Endothelial cell of umbilical vein (primary cell): ENCODE results near the gene TMEM208. TPM values are rescaled to one million over a fixed set of nuclear protein-coding genes. Genes with fewer than 3 reads are reported as not detected.
A peak's percentile ranks its signal among the peaks of the same experiment; 100 is the strongest.

Experiments used
- BruUV-seq: library from RNA; stranded (reverse); fragments of 400-500 nt; replicated peaks from 2 replicates; lab custom pipeline; 2021; lab: Mats Ljungman, UMichigan
- CTCF ChIA-PET: fragments of 300-600, 350-600 bp; sonication (Branson Sonifier 250); formaldehyde crosslinking; loops from one replicate; lab custom pipeline; 2021; ENCODE audit warnings: antibody characterized with exemption, inconsistent platforms; lab: Charles Lee
- POLR2A ChIA-PET: fragments of 300-600, 350-600 bp; sonication (Branson Sonifier 250); formaldehyde crosslinking; loops from one replicate; lab custom pipeline; 2021; ENCODE audit warnings: antibody characterized with exemption, inconsistent platforms; lab: Charles Lee
- DNase-seq: peaks from one replicate; pipeline ENCODE4 v3.0.0-alpha.2; 2011; ENCODE audit warnings: low read depth, low spot score
- FAIRE-seq: peaks from 2 replicates; lab custom pipeline; 2011; peaks lifted over from hg19 to GRCh38; lab: Jason Lieb, UNC
- H2AFZ ChIP-seq: 2 replicates; pipeline ENCODE4 v1.6.0; 2012; ENCODE audit warnings: low read depth, low read length, control low read depth, inconsistent platforms
- H3K27ac ChIP-seq: 2 replicates; pipeline ENCODE4 v1.5.1; 2011; ENCODE audit warnings: low read depth, mild to moderate bottlenecking, control low read depth, low read length, moderate library complexity; ENCODE audit not compliant: insufficient read depth
- H3K27me3 ChIP-seq, 2 experiments: 2 replicates each; pipeline versions ENCODE4 v1.6.0 to v1.6.1; 2011; ENCODE audit warnings: low read length in 2 of 2, mixed read lengths in 1 of 2; ENCODE audit not compliant: control insufficient read depth in 2 of 2, insufficient read depth in 2 of 2
- H3K36me3 ChIP-seq, 2 experiments: 2 replicates in 1 of 2; 3 replicates in 1 of 2; pipeline ENCODE4 v1.5.1; 2011; ENCODE audit warnings: low read length in 2 of 2, mild to moderate bottlenecking in 1 of 2, moderate library complexity in 1 of 2; ENCODE audit not compliant: control insufficient read depth in 2 of 2, insufficient read depth in 2 of 2; ENCODE audit errors: extremely low read depth in 1 of 2
- H3K4me1 ChIP-seq: 3 replicates; pipeline ENCODE4 v1.5.1; 2011; ENCODE audit warnings: mild to moderate bottlenecking, low read length; ENCODE audit not compliant: control insufficient read depth, insufficient read depth; ENCODE audit errors: extremely low read depth
- H3K4me2 ChIP-seq: 2 replicates; pipeline ENCODE4 v1.6.1; 2011; ENCODE audit warnings: low read length, control low read depth, mixed read lengths; ENCODE audit not compliant: insufficient read depth
- H3K4me3 ChIP-seq, 3 experiments: fragments of 200-600 bp in 1 of 3; sonication (generic), shearing (Covaris generic) in 1 of 3; replicated peaks in 1 of 3; 2 replicates each; pipeline ENCODE4 v1.5.1; 2011 to 2016; ENCODE audit warnings: control low read depth in 3 of 3, low read length in 3 of 3, mild to moderate bottlenecking in 2 of 3, inconsistent platforms in 1 of 3, low read depth in 1 of 3, moderate library complexity in 1 of 3; ENCODE audit not compliant: insufficient read depth in 1 of 3
- H3K79me2 ChIP-seq: 2 replicates; pipeline ENCODE4 v1.6.0; 2012; ENCODE audit warnings: low read length, inconsistent platforms; ENCODE audit not compliant: control insufficient read depth, insufficient read depth
- H3K9ac ChIP-seq: replicated peaks from 2 replicates; pipeline ENCODE3; 2011; ENCODE audit warnings: low read length, control low read depth; ENCODE audit not compliant: insufficient read depth; ENCODE audit errors: extremely low read depth
- H3K9me1 ChIP-seq: replicated peaks from 3 replicates; pipeline ENCODE4 v1.6.0; 2011; ENCODE audit warnings: mild to moderate bottlenecking, low read length; ENCODE audit not compliant: control insufficient read depth, insufficient read depth; ENCODE audit errors: extremely low read depth
- H3K9me3 ChIP-seq: replicated peaks from 2 replicates; pipeline ENCODE4 v1.5.1; 2012; ENCODE audit warnings: low read length, inconsistent platforms; ENCODE audit not compliant: control insufficient read depth, insufficient read depth
- H4K20me1 ChIP-seq: replicated peaks from 2 replicates; pipeline ENCODE3; 2011; ENCODE audit warnings: mild to moderate bottlenecking, low read length; ENCODE audit not compliant: control insufficient read depth, insufficient read depth; ENCODE audit errors: extremely low read depth
- EZH2 ChIP-seq: IDR thresholded peaks from 2 replicates; pipeline ENCODE4 v1.6.1; 2012; ENCODE audit warnings: borderline replicate concordance, low read depth, mild to moderate bottlenecking, moderate library complexity, low read length, inconsistent platforms; ENCODE audit not compliant: severe bottlenecking
- GATA2 ChIP-seq: IDR thresholded peaks from 2 replicates; pipeline ENCODE4 v1.7.0; 2011; ENCODE audit warnings: low read depth, mild to moderate bottlenecking, moderate library complexity, mixed read lengths, low read length; ENCODE audit not compliant: insufficient read length, insufficient read depth
- JUN ChIP-seq: IDR thresholded peaks from 2 replicates; pipeline ENCODE4 v1.6.1; 2011; ENCODE audit warnings: borderline replicate concordance, low read depth; ENCODE audit not compliant: insufficient read length, insufficient read depth
- MYC ChIP-seq: IDR thresholded peaks from one replicate; pipeline ENCODE4 v1.6.1; 2011; ENCODE audit warnings: mild to moderate bottlenecking, low read depth, low read length
- POLR2A ChIP-seq: IDR thresholded peaks from 2 replicates; pipeline ENCODE4 v1.6.1; 2012; ENCODE audit warnings: low read depth, mild to moderate bottlenecking, control low read depth, low read length
- POLR2AphosphoS5 ChIP-seq: IDR thresholded peaks from 2 replicates; pipeline ENCODE4 v1.6.1; 2012; ENCODE audit warnings: low read depth, mild to moderate bottlenecking, control low read depth, low read length, moderate library complexity; ENCODE audit not compliant: insufficient read depth
- dilution Hi-C: fragments of 300-500 bp; cut with MboI; formaldehyde crosslinking; loops from one replicate; pipeline ENCODE4 v1.15.0; 2019; ENCODE audit warnings: low sequenced_read_pairs; ENCODE audit not compliant: extremely low pct_ligation_motif_present
- intact Hi-C: fragments of 100-400 bp; cut with micrococcal nuclease; formaldehyde crosslinking; loops from one replicate; pipeline ENCODE4 v1.10.0; 2022
- polyA plus RNA-seq, 4 experiments: library from polyadenylated mRNA; depleted of rRNA in 3 of 4; stranded (reverse) in 3 of 4; unstranded in 1 of 4; fragments of >200 nt; gene quantifications; 2 replicates each; pipeline versions ENCODE4 v1.2.1 to v1.2.3, GENCODE V29; 2011 to 2012; ENCODE audit warnings: missing spikeins in 1 of 4
- total RNA-seq: library from RNA; stranded (reverse); gene quantifications from 2 replicates; pipeline ENCODE4 v1.2.3, GENCODE V29; 2021
- TF ChIP-seq, protein P1 (sequence below): IDR thresholded peaks from 2 replicates; pipeline ENCODE4 v1.6.1; 2011; ENCODE audit not compliant: insufficient read depth, insufficient read length
- TF ChIP-seq, protein P2 (sequence below), 2 donors: IDR thresholded peaks; 1 replicate in 1 of 2; 2 replicates in 1 of 2; pipeline ENCODE4 v1.5.1; 2011; ENCODE audit warnings: low read length in 2 of 2, mild to moderate bottlenecking in 2 of 2, moderate library complexity in 2 of 2, control low read depth in 1 of 2, inconsistent platforms in 1 of 2, low read depth in 1 of 2; ENCODE audit not compliant: insufficient read depth in 1 of 2; ENCODE audit errors: extremely low read depth in 1 of 2

The TMEM208 gene
- total and polyA plus RNA-seq, 2 donors (not counting 3 experiments of a cell fraction or from before 2014, with no cell fraction given) = 35.3 to 94.0 TPM

DNA sequence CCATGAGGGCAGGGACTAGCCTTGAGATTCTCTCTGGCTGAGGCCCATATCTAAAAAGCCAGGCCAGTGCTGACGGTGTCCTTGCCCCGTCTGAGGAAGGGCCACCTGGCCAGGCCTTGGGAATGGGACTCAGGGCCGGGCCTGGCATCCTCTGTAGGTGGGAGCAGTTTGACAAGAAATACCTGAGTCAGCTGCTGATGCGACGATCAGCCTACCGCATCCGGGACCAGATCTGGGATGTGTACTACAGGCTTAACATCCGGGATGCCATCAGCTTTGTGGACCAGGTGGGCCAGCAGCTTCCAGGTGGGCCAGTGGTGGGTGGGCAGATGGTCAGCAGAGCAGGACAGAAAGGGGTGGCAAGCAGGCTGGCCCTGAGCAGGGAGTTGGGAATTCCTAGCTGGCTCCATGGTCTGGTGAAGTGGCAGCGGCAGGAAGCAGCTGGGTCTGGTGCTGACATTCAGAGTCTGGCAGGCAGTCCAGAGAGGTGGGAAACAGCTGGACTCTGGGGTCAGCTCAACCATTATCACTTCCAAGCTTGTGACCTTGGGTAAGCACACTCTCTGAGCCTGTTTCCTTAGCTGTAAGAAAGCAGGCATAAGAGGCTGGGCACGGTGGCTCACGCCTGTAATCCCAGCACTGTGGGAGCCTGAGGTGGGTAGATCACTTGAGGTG, 31.4 kb downstream of the TMEM208 start:
- Histone ChIP-seq H3K9me1 (no peaks in the 10 kb centered on the region), H3K4me1 (peaks cover 4% of the 10 kb centered on the region), H3K79me2 (no peaks in the 10 kb centered on the region), H3K4me2 (no peak overlapping the region), H4K20me1 (no peaks in the 10 kb centered on the region), H2AFZ (no peak overlapping the region), H3K9me3 (no peaks in the 10 kb centered on the region), H3K27ac (peak overlapping the region; percentile 13), H3K27me3 (no peaks in the 10 kb centered on the region), H3K9ac (no peak overlapping the region), H3K36me3 (no peaks in the 10 kb centered on the region), H3K4me3 (no peak overlapping the region)
- no TSS peak for BruUV-seq
- CTCF ChIA-PET = interaction anchor here (0.5 to 3.3 kb wide), 11 partner anchors 9 to 170 kb away, joined by 3 to 65 read pairs (median 4); partner anchors contain the start of gene SLC9A5
- DNase-seq (peak; percentile 94), FAIRE-seq (peak; percentile 91)
- intact Hi-C loops (loop anchor here (1.0 kb wide), 1 partner anchor 12 kb away; no protein-coding TSS in a partner anchor), dilution Hi-C loops (no loop called here)
- TF ChIP-seq MYC (no peak), POLR2AphosphoS5 (peak; percentile 69), GATA2 (no peak), EZH2 (no peak), JUN (no peak), POLR2A (no peak)
- TF ChIP-seq, protein P1, sequence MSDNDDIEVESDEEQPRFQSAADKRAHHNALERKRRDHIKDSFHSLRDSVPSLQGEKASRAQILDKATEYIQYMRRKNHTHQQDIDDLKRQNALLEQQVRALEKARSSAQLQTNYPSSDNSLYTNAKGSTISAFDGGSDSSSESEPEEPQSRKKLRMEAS = no peak
- TF ChIP-seq, protein P2, sequence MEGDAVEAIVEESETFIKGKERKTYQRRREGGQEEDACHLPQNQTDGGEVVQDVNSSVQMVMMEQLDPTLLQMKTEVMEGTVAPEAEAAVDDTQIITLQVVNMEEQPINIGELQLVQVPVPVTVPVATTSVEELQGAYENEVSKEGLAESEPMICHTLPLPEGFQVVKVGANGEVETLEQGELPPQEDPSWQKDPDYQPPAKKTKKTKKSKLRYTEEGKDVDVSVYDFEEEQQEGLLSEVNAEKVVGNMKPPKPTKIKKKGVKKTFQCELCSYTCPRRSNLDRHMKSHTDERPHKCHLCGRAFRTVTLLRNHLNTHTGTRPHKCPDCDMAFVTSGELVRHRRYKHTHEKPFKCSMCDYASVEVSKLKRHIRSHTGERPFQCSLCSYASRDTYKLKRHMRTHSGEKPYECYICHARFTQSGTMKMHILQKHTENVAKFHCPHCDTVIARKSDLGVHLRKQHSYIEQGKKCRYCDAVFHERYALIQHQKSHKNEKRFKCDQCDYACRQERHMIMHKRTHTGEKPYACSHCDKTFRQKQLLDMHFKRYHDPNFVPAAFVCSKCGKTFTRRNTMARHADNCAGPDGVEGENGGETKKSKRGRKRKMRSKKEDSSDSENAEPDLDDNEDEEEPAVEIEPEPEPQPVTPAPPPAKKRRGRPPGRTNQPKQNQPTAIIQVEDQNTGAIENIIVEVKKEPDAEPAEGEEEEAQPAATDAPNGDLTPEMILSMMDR (IDR thresholded peaks at IDR 0.05; ENCODE audit: extremely low read depth in 1 of 2, insufficient read depth in 1 of 2, low read depth in 1 of 2, low read length in 2 of 2) = no peak
- POLR2A ChIA-PET = interaction anchor here (0.6 to 1.1 kb wide), 3 partner anchors 11 to 189 kb away, joined by 3 read pairs; no protein-coding TSS in a partner anchor
